HL-60 (cell line): Measurements from ENCODE around the gene SAFB2.

Experiments used
- CTCF ChIP-seq: IDR thresholded peaks from one replicate; pipeline ENCODE4 v1.5.1; 2011; ENCODE audit warnings: low read length, control low read depth, inconsistent platforms; ENCODE audit not compliant: insufficient read depth
- GABPA ChIP-seq: IDR thresholded peaks from 2 replicates; pipeline ENCODE4 v1.6.1; 2012; ENCODE audit warnings: low read depth
- POLR2AphosphoS5 ChIP-seq: IDR thresholded peaks from 2 replicates; pipeline ENCODE4 v1.6.1; 2012; ENCODE audit warnings: low read depth
- REST ChIP-seq: IDR thresholded peaks from 2 replicates; pipeline ENCODE4 v1.6.1; 2012; ENCODE audit warnings: low read depth; ENCODE audit not compliant: insufficient replicate concordance
- SPI1 ChIP-seq: IDR thresholded peaks from 2 replicates; pipeline ENCODE4 v1.6.1; 2012; ENCODE audit warnings: low read depth, mild to moderate bottlenecking, borderline replicate concordance

- no peak for TF ChIP-seq POLR2AphosphoS5
- TF ChIP-seq REST: no peak
- no peak for TF ChIP-seq CTCF
- no peak for TF ChIP-seq GABPA
- TF ChIP-seq SPI1: no peak
These were observed 47.0 kb downstream of the SAFB2 start for GRCh38 chr19:5575590-5575989.
